Measurements from ENCODE around the gene CACNA2D3.

Gene CACNA2D3

DNA sequence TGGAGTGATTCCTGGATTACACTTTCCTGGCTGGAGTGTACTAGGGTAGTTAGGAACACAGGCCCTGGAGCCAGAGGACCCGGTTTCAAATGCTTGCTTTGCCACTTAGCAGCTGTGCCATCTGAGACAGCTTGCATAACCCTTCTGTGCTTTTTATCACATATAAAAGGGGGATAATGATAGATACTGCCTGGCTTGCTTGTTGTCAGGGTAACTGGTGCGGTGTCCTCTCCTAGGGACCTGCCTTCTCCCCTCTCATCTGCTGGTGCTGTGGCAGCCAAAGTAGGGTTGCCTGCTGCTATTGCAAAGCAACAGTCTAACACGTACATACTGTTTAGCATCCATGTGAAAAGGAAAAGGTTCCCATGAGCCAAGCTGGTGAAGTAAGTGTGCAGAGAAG is 667.7 kb downstream of the CACNA2D3 start:
- Histone ChIP-seq H3K27ac (ENCODE audit: low read length) (no peak overlapping the region), H3F3A (ENCODE audit: insufficient read depth, low read length) (no peaks in the 10 kb centered on the region), H3K27me3 (replicated peaks; ENCODE audit: insufficient read depth, low read length) (no peaks in the 10 kb centered on the region), H3K4me2 (ENCODE audit: low read depth, low read length) (no peak overlapping the region), H3K4me1 (ENCODE audit: low read length) (no peaks in the 10 kb centered on the region), H3K4me3 (ENCODE audit: low read length) (no peak overlapping the region), H3K9me3 (replicated peaks; ENCODE audit: insufficient read depth, low read length) (no peaks in the 10 kb centered on the region), H2AFZ (ENCODE audit: low read length) (no peak overlapping the region), H4K20me1 (ENCODE audit: insufficient read depth, low read length) (no peaks in the 10 kb centered on the region), H3K79me2 (ENCODE audit: low read length) (no peaks in the 10 kb centered on the region), H3K9me2 (replicated peaks; ENCODE audit: insufficient read depth, low read length) (no peaks in the 10 kb centered on the region), H3K9ac (ENCODE audit: low read length) (no peak overlapping the region), H3K36me3 (replicated peaks; ENCODE audit: insufficient read depth, low read length) (no peaks in the 10 kb centered on the region)
- no peak for DNase-seq
- no peak for TF ChIP-seq CTCF (IDR thresholded peaks at IDR 0.05; ENCODE audit: low read length)
- no peak for TF ChIP-seq EZH2 (optimal IDR thresholded peaks at IDR 0.05; ENCODE audit: low read depth, low read length)
- TF ChIP-seq EZH2phosphoT487 (IDR thresholded peaks at IDR 0.05; ENCODE audit: low read length), result no peak

- Histone ChIP-seq H3K79me2 (ENCODE audit: low read length) (no peaks in the 10 kb centered on the region), H3F3A (ENCODE audit: insufficient read depth, low read length) (no peaks in the 10 kb centered on the region), H3K9ac (ENCODE audit: low read length) (no peak overlapping the region), H3K27me3 (replicated peaks; ENCODE audit: insufficient read depth, low read length) (no peaks in the 10 kb centered on the region), H3K4me2 (ENCODE audit: low read depth, low read length) (no peak overlapping the region), H3K4me1 (ENCODE audit: low read length) (no peaks in the 10 kb centered on the region), H3K36me3 (replicated peaks; ENCODE audit: insufficient read depth, low read length) (no peaks in the 10 kb centered on the region), H3K4me3 (ENCODE audit: low read length) (no peak overlapping the region), H2AFZ (ENCODE audit: low read length) (no peak overlapping the region), H4K20me1 (ENCODE audit: insufficient read depth, low read length) (no peaks in the 10 kb centered on the region), H3K9me2 (replicated peaks; ENCODE audit: insufficient read depth, low read length) (no peaks in the 10 kb centered on the region), H3K27ac (ENCODE audit: low read length) (no peak overlapping the region), H3K9me3 (replicated peaks; ENCODE audit: insufficient read depth, low read length) (no peaks in the 10 kb centered on the region)
- DNase-seq, result no peak
- TF ChIP-seq CTCF (IDR thresholded peaks at IDR 0.05; ENCODE audit: low read length), result no peak
- no peak for TF ChIP-seq EZH2phosphoT487 (IDR thresholded peaks at IDR 0.05; ENCODE audit: low read length)
- TF ChIP-seq EZH2 (optimal IDR thresholded peaks at IDR 0.05; ENCODE audit: low read depth, low read length), result no peak
These were observed 669.3 kb downstream of the CACNA2D3 start for GRCh38 chr3:54791501-54792156.

DNA sequence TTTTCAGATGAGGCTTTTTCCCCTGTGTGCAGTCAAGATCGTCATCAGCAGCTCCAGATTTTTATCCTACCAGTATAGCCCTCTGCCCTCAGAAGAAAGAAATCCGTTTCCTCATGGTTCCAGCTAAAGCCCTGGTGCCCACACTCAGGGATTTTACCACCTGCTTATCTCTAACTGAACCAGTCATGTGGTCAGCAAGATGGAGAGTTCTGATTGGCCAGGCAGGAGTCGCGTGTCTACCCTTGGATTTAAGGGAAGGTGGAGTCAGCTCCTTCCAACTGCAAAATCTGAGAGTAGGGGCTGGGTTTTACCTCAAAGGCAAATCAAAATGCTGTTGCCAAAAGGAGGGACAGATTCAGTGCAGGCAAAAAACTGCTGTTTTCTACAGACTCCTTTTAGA is 670.2 kb downstream of the CACNA2D3 start:
- H3F3A ChIP-seq (ENCODE audit: insufficient read depth, low read length), result no peaks in the 10 kb centered on the region
- no peaks in the 10 kb centered on the region for H3K9me3 ChIP-seq (replicated peaks; ENCODE audit: insufficient read depth, low read length)
- no peaks in the 10 kb centered on the region for H3K36me3 ChIP-seq (replicated peaks; ENCODE audit: insufficient read depth, low read length)
- no peak overlapping the region for H2AFZ ChIP-seq (ENCODE audit: low read length)
- H3K27me3 ChIP-seq (replicated peaks; ENCODE audit: insufficient read depth, low read length), result no peaks in the 10 kb centered on the region
- H3K4me3 ChIP-seq (ENCODE audit: low read length), result no peak overlapping the region
- no peaks in the 10 kb centered on the region for H3K79me2 ChIP-seq (ENCODE audit: low read length)
- no peaks in the 10 kb centered on the region for H4K20me1 ChIP-seq (ENCODE audit: insufficient read depth, low read length)
- DNase-seq, result no peak
- H3K27ac ChIP-seq (ENCODE audit: low read length), result no peak overlapping the region
- no peak overlapping the region for H3K4me2 ChIP-seq (ENCODE audit: low read depth, low read length)
- H3K9ac ChIP-seq (ENCODE audit: low read length), result no peak overlapping the region
- H3K9me2 ChIP-seq (replicated peaks; ENCODE audit: insufficient read depth, low read length), result no peaks in the 10 kb centered on the region
- H3K4me1 ChIP-seq (ENCODE audit: low read length), result no peaks in the 10 kb centered on the region
- TF ChIP-seq EZH2 (optimal IDR thresholded peaks at IDR 0.05; ENCODE audit: low read depth, low read length), result no peak
- TF ChIP-seq CTCF (IDR thresholded peaks at IDR 0.05; ENCODE audit: low read length), result no peak
- TF ChIP-seq EZH2phosphoT487 (IDR thresholded peaks at IDR 0.05; ENCODE audit: low read length), result no peak
